Esophagus muscularis mucosa (tissue), 2 donors: ENCODE data around the gene DMRTC1.
"Not testable (repeated sequence)": the region's sequence is repeated elsewhere in the genome, so short reads cannot be mapped to it uniquely, and the experiment has no call there.

Experiments
- POLR2A ChIP-seq: fragments of 450-650 bp; IDR thresholded peaks from one replicate; pipeline ENCODE4 v1.6.1; 2017; ENCODE audit warnings: antibody characterized with exemption, moderate library complexity, mild to moderate bottlenecking, low read depth
- POLR2AphosphoS5 ChIP-seq, 2 donors: sonication (generic); formaldehyde crosslinking; IDR thresholded peaks; one replicate each; pipeline ENCODE4 v1.6.1; 2017; ENCODE audit warnings: antibody characterized with exemption in 2 of 2

DNA sequence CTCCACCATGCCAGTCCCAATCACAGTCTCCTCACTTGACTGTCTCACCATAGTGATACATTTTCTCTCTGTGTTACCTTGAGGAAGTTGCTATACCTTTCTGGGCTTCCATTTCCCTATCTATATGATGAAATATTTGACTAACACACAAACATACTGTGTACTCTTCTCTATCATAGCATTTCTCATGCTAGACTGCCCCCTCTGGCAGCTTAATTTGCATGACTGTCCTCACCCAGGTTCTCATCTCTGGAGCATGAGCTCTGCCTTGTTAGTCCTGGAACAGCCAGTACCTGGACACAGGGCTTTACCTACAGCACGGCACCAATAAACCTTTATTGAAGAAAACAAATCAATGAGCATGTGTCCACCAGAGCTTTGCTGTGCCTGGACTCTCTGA lies 11.4 kb downstream of the DMRTC1 start:
- not testable (repeated sequence) for TF ChIP-seq POLR2A; POLR2AphosphoS5 (IDR thresholded peaks at IDR 0.05)
